ENCODE measurements around the gene LTBP1. TPM values are rescaled to one million over a fixed set of nuclear protein-coding genes. Genes with fewer than 3 reads are reported as not detected.

LTBP1 gene
- total and polyA plus RNA-seq, 2 donors (not counting 1 experiment from before 2014, with no cell fraction given) = 0.69 TPM; not detected in 1

- ChIA-PET POLR2A (no interaction called here), CTCF (no interaction called here)
- no peak overlapping the region for H3K27ac Mint-ChIP-seq
- ATAC-seq (ENCODE audit: low read depth) (no peak), DNase-seq (no peak)
- H3K4me1 ChIP-seq (ENCODE audit: control insufficient read depth in 2 of 2, insufficient read depth in 2 of 2, low read length in 2 of 2) = no peaks in the 10 kb centered on the region
- TF ChIP-seq, protein P1, sequence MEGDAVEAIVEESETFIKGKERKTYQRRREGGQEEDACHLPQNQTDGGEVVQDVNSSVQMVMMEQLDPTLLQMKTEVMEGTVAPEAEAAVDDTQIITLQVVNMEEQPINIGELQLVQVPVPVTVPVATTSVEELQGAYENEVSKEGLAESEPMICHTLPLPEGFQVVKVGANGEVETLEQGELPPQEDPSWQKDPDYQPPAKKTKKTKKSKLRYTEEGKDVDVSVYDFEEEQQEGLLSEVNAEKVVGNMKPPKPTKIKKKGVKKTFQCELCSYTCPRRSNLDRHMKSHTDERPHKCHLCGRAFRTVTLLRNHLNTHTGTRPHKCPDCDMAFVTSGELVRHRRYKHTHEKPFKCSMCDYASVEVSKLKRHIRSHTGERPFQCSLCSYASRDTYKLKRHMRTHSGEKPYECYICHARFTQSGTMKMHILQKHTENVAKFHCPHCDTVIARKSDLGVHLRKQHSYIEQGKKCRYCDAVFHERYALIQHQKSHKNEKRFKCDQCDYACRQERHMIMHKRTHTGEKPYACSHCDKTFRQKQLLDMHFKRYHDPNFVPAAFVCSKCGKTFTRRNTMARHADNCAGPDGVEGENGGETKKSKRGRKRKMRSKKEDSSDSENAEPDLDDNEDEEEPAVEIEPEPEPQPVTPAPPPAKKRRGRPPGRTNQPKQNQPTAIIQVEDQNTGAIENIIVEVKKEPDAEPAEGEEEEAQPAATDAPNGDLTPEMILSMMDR (IDR thresholded peaks at IDR 0.05) = no peak
- no peak for TF ChIP-seq EZH2 (IDR thresholded peaks at IDR 0.05; ENCODE audit: borderline replicate concordance, insufficient read depth, low read depth, low read length, poor library complexity, severe bottlenecking)
- H3K9ac ChIP-seq (ENCODE audit: low read length) = no peak overlapping the region
- H3K27me3 ChIP-seq (replicated peaks in 1 of 4; ENCODE audit: control extremely low read depth in 1 of 4, control insufficient read depth in 3 of 4, insufficient read depth in 4 of 4, low read length in 3 of 4) = peaks cover 0 to 3% (median 0%) of the 10 kb centered on the region in 4 experiments
- H3K27me3 Mint-ChIP-seq = peaks cover 2% of the 10 kb centered on the region
- H3K4me2 ChIP-seq (replicated peaks; ENCODE audit: low read depth, low read length, poor library complexity, severe bottlenecking) = no peak overlapping the region
- no peaks in the 10 kb centered on the region for H3K4me1 Mint-ChIP-seq
- H3K4me3 Mint-ChIP-seq = no peak overlapping the region
- no peaks in the 10 kb centered on the region for H3K9me3 ChIP-seq (ENCODE audit: control extremely low read depth in 1 of 3, control insufficient read depth in 2 of 3, insufficient read depth in 1 of 3, low read length in 2 of 3)
- H3K79me2 ChIP-seq (ENCODE audit: control insufficient read depth, insufficient read depth, low read length) = no peaks in the 10 kb centered on the region
- no peak overlapping the region for H2AFZ ChIP-seq (ENCODE audit: insufficient read depth, low read depth, low read length, poor library complexity, severe bottlenecking)
- H3K4me3 ChIP-seq (ENCODE audit: control extremely low read depth in 1 of 5, extremely low read depth in 1 of 5, insufficient read depth in 1 of 5, low read depth in 2 of 5, low read length in 4 of 5) = no peak overlapping the region
- H4K20me1 ChIP-seq (ENCODE audit: control insufficient read depth, insufficient read depth, low read length, poor library complexity, severe bottlenecking) = no peaks in the 10 kb centered on the region
- intact Hi-C loops (cut with micrococcal nuclease) = no loop called here
- H3K36me3 ChIP-seq (replicated peaks in 1 of 2; ENCODE audit: control extremely low read depth in 1 of 2, control insufficient read depth in 1 of 2, extremely low read depth in 1 of 2, insufficient read depth in 2 of 2, low read length in 1 of 2) = no peaks in the 10 kb centered on the region
- no peaks in the 10 kb centered on the region for H3K9me3 Mint-ChIP-seq (ENCODE audit: insufficient read depth)
- no peak overlapping the region for H3K27ac ChIP-seq (ENCODE audit: low read length in 2 of 2)
Measured at GRCh38 chr2:33067598-33067997, 120.8 kb downstream of the LTBP1 start.

DNA sequence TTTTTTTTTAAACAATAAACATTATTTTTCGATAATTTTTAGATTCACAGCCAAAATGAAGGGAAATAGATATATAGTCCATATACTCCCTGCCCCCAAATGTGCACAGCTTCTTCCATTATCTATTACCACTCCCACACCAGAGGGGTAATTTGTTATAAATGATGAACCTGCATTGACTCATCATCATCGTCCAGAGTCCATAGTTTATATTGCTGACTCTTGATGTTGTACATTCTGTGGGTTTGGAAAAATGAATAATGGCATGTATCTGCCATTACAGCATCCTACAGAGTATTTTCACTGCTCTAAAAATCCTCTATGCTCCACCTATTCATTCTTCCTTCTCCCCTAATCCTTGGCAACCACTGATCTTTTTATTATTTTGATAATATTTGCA lies 121.5 kb downstream of the LTBP1 start:
- no peak for TF ChIP-seq EZH2 (IDR thresholded peaks at IDR 0.05; ENCODE audit: borderline replicate concordance, insufficient read depth, low read depth, low read length, poor library complexity, severe bottlenecking)
- TF ChIP-seq, protein P1 (IDR thresholded peaks at IDR 0.05) = no peak
- Mint-ChIP-seq H3K27ac (no peak overlapping the region), H3K9me3 (ENCODE audit: insufficient read depth) (no peaks in the 10 kb centered on the region), H3K4me1 (no peaks in the 10 kb centered on the region), H3K4me3 (no peak overlapping the region), H3K27me3 (no peaks in the 10 kb centered on the region)
- WGBS (ENCODE audit: insufficient coverage) = no CpG with 5 or more reads among the region's 2 CpGs
- no peaks in the 10 kb centered on the region for H3K79me2 ChIP-seq (ENCODE audit: control insufficient read depth, insufficient read depth, low read length)
- intact Hi-C loops (cut with micrococcal nuclease) = no loop called here
- ChIA-PET POLR2A (no interaction called here), CTCF (no interaction called here)
- H3K27me3 ChIP-seq (replicated peaks in 1 of 4; ENCODE audit: control extremely low read depth in 1 of 4, control insufficient read depth in 3 of 4, insufficient read depth in 4 of 4, low read length in 3 of 4) = peaks cover 0 to 3% (median 0%) of the 10 kb centered on the region in 4 experiments
- no peaks in the 10 kb centered on the region for H3K36me3 ChIP-seq (replicated peaks in 1 of 2; ENCODE audit: control extremely low read depth in 1 of 2, control insufficient read depth in 1 of 2, extremely low read depth in 1 of 2, insufficient read depth in 2 of 2, low read length in 1 of 2)
- no peak overlapping the region for H3K27ac ChIP-seq (ENCODE audit: low read length in 2 of 2)
- H4K20me1 ChIP-seq (ENCODE audit: control insufficient read depth, insufficient read depth, low read length, poor library complexity, severe bottlenecking) = no peaks in the 10 kb centered on the region
- no peaks in the 10 kb centered on the region for H3K9me3 ChIP-seq (ENCODE audit: control extremely low read depth in 1 of 3, control insufficient read depth in 2 of 3, insufficient read depth in 1 of 3, low read length in 2 of 3)
- no peaks in the 10 kb centered on the region for H3K4me1 ChIP-seq (ENCODE audit: control insufficient read depth in 2 of 2, insufficient read depth in 2 of 2, low read length in 2 of 2)
- H3K4me2 ChIP-seq (replicated peaks; ENCODE audit: low read depth, low read length, poor library complexity, severe bottlenecking) = no peak overlapping the region
- no peak overlapping the region for H2AFZ ChIP-seq (ENCODE audit: insufficient read depth, low read depth, low read length, poor library complexity, severe bottlenecking)
- DNase-seq (no peak), ATAC-seq (ENCODE audit: low read depth) (no peak)
- no peak overlapping the region for H3K4me3 ChIP-seq (ENCODE audit: control extremely low read depth in 1 of 5, extremely low read depth in 1 of 5, insufficient read depth in 1 of 5, low read depth in 2 of 5, low read length in 4 of 5)
- no peak overlapping the region for H3K9ac ChIP-seq (ENCODE audit: low read length)
